K562 (cell line): ENCODE measurements around the gene MAST4. TPM values are rescaled to one million over a fixed set of nuclear protein-coding genes. Genes with fewer than 3 reads are reported as not detected.

Source experiments
- ATAC-seq: fragments of 200-7000 bp; cut with Tn5 transposase; 3 replicates; pipeline ENCODE4 v1.9.1; 2020; ENCODE audit warnings: moderate library complexity
- BruUV-seq: library from RNA; stranded (reverse); fragments of 400-500 nt; replicated peaks from 2 replicates; lab custom pipeline; 2021; lab: Mats Ljungman, UMichigan
- CTCF ChIA-PET: fragments of 300-600 bp; formaldehyde crosslinking; extraction: SDS; loops from one replicate; lab custom pipeline; 2021; ENCODE audit warnings: low intra/inter-chr PET ratio; lab: Yijun Ruan, JAX
- POLR2A ChIA-PET: fragments of 300-600, 350-650 bp; sonication (Branson Sonifier 250); formaldehyde crosslinking; extraction: SDS; loops from one replicate; lab custom pipeline; 2021; ENCODE audit warnings: antibody characterized with exemption, inconsistent platforms; lab: Yijun Ruan, JAX
- DNase-seq, 4 experiments: peaks; one replicate each; pipeline versions ENCODE4 v3.0.0 to v3.0.0-alpha.2; 2011 to 2018; ENCODE audit warnings: low spot score in 3 of 4, mixed read lengths in 3 of 4; ENCODE audit errors: extremely low read depth in 1 of 4
- FAIRE-seq: peaks from 2 replicates; lab custom pipeline; 2011; peaks lifted over from hg19 to GRCh38; lab: Jason Lieb, UNC
- H2AFZ ChIP-seq: 2 replicates; pipeline ENCODE4 v1.6.0; 2011; ENCODE audit warnings: low read depth, low read length, control low read depth, inconsistent platforms
- H3K27ac ChIP-seq: fragments of 200-600 bp; 3 replicates; pipeline ENCODE4 v1.8.0; 2011; ENCODE audit warnings: low read depth, mild to moderate bottlenecking, control low read depth, inconsistent platforms, low read length, moderate library complexity, mixed read lengths; ENCODE audit errors: extremely low read depth
- H3K27me3 ChIP-seq, 2 experiments: fragments of 300-600 bp in 1 of 2; 2 replicates in 1 of 2; 3 replicates in 1 of 2; pipeline versions ENCODE4 v1.6.0 to v1.8.0; 2011; ENCODE audit warnings: inconsistent platforms in 2 of 2, low read length in 2 of 2, mild to moderate bottlenecking in 1 of 2, mixed read lengths in 1 of 2, moderate library complexity in 1 of 2; ENCODE audit not compliant: control insufficient read depth in 2 of 2, insufficient read depth in 2 of 2
- H3K36me3 ChIP-seq: fragments of 300-600 bp; 3 replicates; pipeline ENCODE4 v1.8.0; 2011; ENCODE audit warnings: mild to moderate bottlenecking, low read length, inconsistent platforms; ENCODE audit not compliant: control insufficient read depth, insufficient read depth
- H3K4me1 ChIP-seq, 2 experiments: fragments of 200-600 bp in 1 of 2; replicated peaks in 1 of 2; 2 replicates in 1 of 2; 3 replicates in 1 of 2; pipeline versions ENCODE4 v1.5.1 to v1.8.0; 2011; ENCODE audit warnings: inconsistent platforms in 2 of 2, low read length in 2 of 2, mild to moderate bottlenecking in 1 of 2, mixed read lengths in 1 of 2, moderate library complexity in 1 of 2; ENCODE audit not compliant: control insufficient read depth in 2 of 2, insufficient read depth in 2 of 2
- H3K4me2 ChIP-seq: 2 replicates; pipeline ENCODE4 v1.6.1; 2011; ENCODE audit warnings: low read length, control low read depth, inconsistent platforms, mixed read lengths; ENCODE audit not compliant: insufficient read depth
- H3K4me3 ChIP-seq: fragments of 200-600 bp; sonication (generic), shearing (Covaris generic); 2 replicates; pipeline ENCODE4 v1.5.1; 2016; ENCODE audit warnings: control low read depth, inconsistent platforms
- H3K79me2 ChIP-seq: fragments of 200-600 bp; 3 replicates; pipeline ENCODE4 v1.8.0; 2011; ENCODE audit warnings: low read length, inconsistent platforms; ENCODE audit not compliant: control insufficient read depth, insufficient read depth
- H3K9ac ChIP-seq, 2 experiments: 2 replicates each; pipeline versions ENCODE4 v1.6.0 to v1.6.1; 2011; ENCODE audit warnings: low read depth in 2 of 2, low read length in 2 of 2, control low read depth in 1 of 2, inconsistent platforms in 1 of 2, mild to moderate bottlenecking in 1 of 2, mixed read lengths in 1 of 2; ENCODE audit not compliant: insufficient read depth in 1 of 2
- H3K9me1 ChIP-seq: one replicate; pipeline ENCODE4 v1.6.0; 2011; ENCODE audit warnings: inconsistent platforms, mild to moderate bottlenecking, low read length, moderate library complexity; ENCODE audit not compliant: control insufficient read depth, insufficient read depth
- H3K9me3 ChIP-seq: replicated peaks from 2 replicates; pipeline ENCODE4 v1.5.1; 2011; ENCODE audit warnings: low read depth, low read length, inconsistent platforms; ENCODE audit not compliant: control insufficient read depth, insufficient read depth
- H4K20me1 ChIP-seq: replicated peaks from 2 replicates; pipeline ENCODE4 v1.6.1; 2011; ENCODE audit warnings: low read length, inconsistent platforms, mixed read lengths; ENCODE audit not compliant: control insufficient read depth, insufficient read depth
- BACH1 ChIP-seq: fragments of 200-800 bp; sonication (Bioruptor generic); IDR thresholded peaks from 2 replicates; pipeline ENCODE4 v1.6.1; 2016; ENCODE audit warnings: missing genetic modification characterization, missing compliant biosample characterization
- CEBPB ChIP-seq: fragments of 450-650 bp; IDR thresholded peaks from 2 replicates; pipeline ENCODE4 v1.6.1; 2016; ENCODE audit warnings: missing genetic modification characterization, missing compliant biosample characterization
- CEBPG ChIP-seq, 3 experiments: fragments of 200-800 bp in 1 of 3; sonication (Bioruptor generic) in 1 of 3; sonication (generic) in 1 of 3; formaldehyde crosslinking in 1 of 3; IDR thresholded peaks in 2 of 3; conservative IDR thresholded peaks in 1 of 3; 2 replicates each; pipeline versions ENCODE4 v1.6.1 to v1.8.0; 2016 to 2022; ENCODE audit warnings: missing compliant biosample characterization in 2 of 3, missing genetic modification characterization in 2 of 3, mild to moderate bottlenecking in 1 of 3, missing genetic modification reagents in 1 of 3
- ERF ChIP-seq: fragments of 450-650 bp; formaldehyde crosslinking; IDR thresholded peaks from 2 replicates; pipeline ENCODE4 v1.4.0; 2020; ENCODE audit warnings: mild to moderate bottlenecking, mixed read lengths
- MAZ ChIP-seq, 2 experiments: fragments of 450-650 bp in 1 of 2; sonication (generic) in 1 of 2; formaldehyde crosslinking; IDR thresholded peaks in 1 of 2; conservative IDR thresholded peaks in 1 of 2; 2 replicates each; pipeline versions ENCODE4 v1.4.0 to v1.5.0; 2020; ENCODE audit warnings: mild to moderate bottlenecking in 1 of 2, missing genetic modification reagents in 1 of 2
- SPI1 ChIP-seq: IDR thresholded peaks from 2 replicates; pipeline ENCODE4 v1.6.1; 2011; ENCODE audit warnings: low read depth, low read length, control low read depth, borderline replicate concordance
- XRCC3 ChIP-seq: fragments of 450-650 bp; IDR thresholded peaks from 2 replicates; pipeline ENCODE4 v1.6.1; 2017; ENCODE audit warnings: mild to moderate bottlenecking, moderate library complexity
- ZNF124 ChIP-seq: sonication (generic); formaldehyde crosslinking; IDR thresholded peaks from 2 replicates; pipeline ENCODE4 v1.8.1; 2022; ENCODE audit warnings: missing genetic modification reagents
- ZNF444 ChIP-seq: fragments of 250-450 bp; sonication (Bioruptor Pico); IDR thresholded peaks from 2 replicates; pipeline ENCODE4 v1.4.0; 2020; ENCODE audit warnings: mild to moderate bottlenecking, moderate library complexity
- WGBS: fragments of 100-300 bp; shearing (Covaris generic); methylation state at CpG from one replicate; pipeline ENCODE4 v1.1.6; 2016; ENCODE audit warnings: low coverage, mixed read lengths; ENCODE audit not compliant: insufficient coverage; ENCODE audit errors: missing lambda C conversion rate; 5-methylcytosine and 5-hydroxymethylcytosine counted together
- in situ Hi-C: fragments of 300-500 bp; cut with MboI; formaldehyde crosslinking; loops from 4 replicates; pipeline ENCODE4 v1.15.0; 2018; ENCODE audit warnings: inconsistent platforms, mixed read lengths
- intact Hi-C: fragments of 100-400 bp; cut with micrococcal nuclease; formaldehyde crosslinking; loops from 2 replicates; pipeline ENCODE4 v1.14.2; 2022
- polyA plus RNA-seq, 8 experiments: library from polyadenylated mRNA; depleted of rRNA in 4 of 8; stranded (reverse) in 5 of 8; unstranded in 3 of 8; fragments of >200 nt; fragmentation: Nextera tagmentation in 2 of 8; fragmentation: Illumina TruSeq in 1 of 8; extraction: Ambion mirVana in 2 of 8; extraction: Trizol in 1 of 8; gene quantifications; 2 replicates each; pipeline versions ENCODE4 v1.2.1 to v1.2.3, GENCODE V29; 2011 to 2014; ENCODE audit warnings: inconsistent platforms in 1 of 8, missing spikeins in 1 of 8
- total RNA-seq, 7 experiments: library from RNA; depleted of rRNA in 6 of 7; stranded (reverse); fragments of >200 nt in 6 of 7; fragmentation: Illumina TruSeq in 2 of 7; extraction: Trizol in 2 of 7; gene quantifications; 2 replicates each; pipeline versions ENCODE4 v1.2.1 to v1.2.3, GENCODE V29; 2011 to 2021; ENCODE audit warnings: low replicate concordance in 1 of 7
- TF ChIP-seq, protein P1 (sequence below): sonication (generic); formaldehyde crosslinking; IDR thresholded peaks from 2 replicates; pipeline ENCODE4 v1.8.0; 2022; ENCODE audit warnings: missing genetic modification reagents, mild to moderate bottlenecking, borderline replicate concordance
- TF ChIP-seq, protein P2 (sequence below): sonication (generic); formaldehyde crosslinking; IDR thresholded peaks from 2 replicates; pipeline ENCODE4 v1.8.0; 2022; ENCODE audit warnings: missing genetic modification reagents, mild to moderate bottlenecking, moderate library complexity, borderline replicate concordance
- TF ChIP-seq, protein P3 (sequence below): fragments of 250-450 bp; sonication (Bioruptor Pico); IDR thresholded peaks from 2 replicates; pipeline ENCODE4 v1.6.1; 2021; ENCODE audit warnings: mild to moderate bottlenecking

The MAST4 gene
- total and polyA plus RNA-seq, 9 of the 15 experiments (the other 6 are each of a cell fraction or from before 2014, with no cell fraction given): 0.88 to 10.1 (median 5.2) TPM

DNA sequence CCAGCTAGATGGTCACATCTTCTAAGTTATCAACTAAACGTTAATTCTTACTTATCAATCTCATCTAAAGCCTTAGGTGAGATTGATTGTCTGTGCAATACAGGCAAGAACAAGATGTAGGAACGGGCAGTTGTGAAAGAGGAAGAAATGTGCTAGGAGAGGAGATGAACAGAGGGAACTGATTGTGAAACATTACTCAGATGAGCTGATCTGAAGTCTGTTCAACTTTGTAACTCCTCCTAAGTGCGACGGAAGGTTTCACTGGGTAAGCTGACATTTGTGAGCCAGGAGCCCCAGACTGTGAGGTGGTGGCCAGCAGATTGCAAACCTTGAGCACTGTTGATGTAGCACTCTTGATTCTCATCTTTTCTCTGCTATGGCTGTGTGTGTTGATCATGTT lies 396.4 kb downstream of the MAST4 start:
- no TSS peak for BruUV-seq
- H2AFZ ChIP-seq: no peak overlapping the region
- H3K9ac ChIP-seq: no peak overlapping the region
- H3K27ac ChIP-seq: no peak overlapping the region
- ChIA-PET CTCF (no interaction called here), POLR2A (interaction anchor here (0.6 kb wide), 1 partner anchor 47 kb away, joined by 3 read pairs; no protein-coding TSS in a partner anchor)
- intact Hi-C loops (no loop called here), in situ Hi-C loops (loop anchor here (10.0 kb wide), 2 partner anchors 152 to 222 kb away; no protein-coding TSS in a partner anchor)
- H4K20me1 ChIP-seq: no peaks in the 10 kb centered on the region
- no peaks in the 10 kb centered on the region for H3K79me2 ChIP-seq
- no peak overlapping the region for H3K4me3 ChIP-seq
- FAIRE-seq: no peak
- H3K9me1 ChIP-seq: no peaks in the 10 kb centered on the region
- H3K4me1 ChIP-seq: no peaks in the 10 kb centered on the region
- no peak for ATAC-seq
- peaks cover 0 to 9% of the 10 kb centered on the region in 2 experiments; a peak in 1 of 5 replicates for H3K27me3 ChIP-seq
- no peaks in the 10 kb centered on the region for H3K9me3 ChIP-seq
- no peak overlapping the region for H3K4me2 ChIP-seq
- WGBS: 1% methylated on average over 4 of the region's 4 CpGs
- no peak for TF ChIP-seq ERF (CRISPR knock-in tag)
- no peak for TF ChIP-seq BACH1 (tag)
- TF ChIP-seq CEBPB (tag): peak; percentile 82
- TF ChIP-seq CEBPG (CRISPR knock-in tag; IDR thresholded peaks at IDR 0.05): no peak
- TF ChIP-seq CEBPG (tag; conservative IDR thresholded peaks at IDR 0.05 in 1 of 2, IDR thresholded peaks at IDR 0.05 in 1 of 2): peak in 1 of 2 experiments; percentile 67; a peak in 2 of 4 replicates
- DNase-seq: no peak
- no peaks in the 10 kb centered on the region for H3K36me3 ChIP-seq

DNA sequence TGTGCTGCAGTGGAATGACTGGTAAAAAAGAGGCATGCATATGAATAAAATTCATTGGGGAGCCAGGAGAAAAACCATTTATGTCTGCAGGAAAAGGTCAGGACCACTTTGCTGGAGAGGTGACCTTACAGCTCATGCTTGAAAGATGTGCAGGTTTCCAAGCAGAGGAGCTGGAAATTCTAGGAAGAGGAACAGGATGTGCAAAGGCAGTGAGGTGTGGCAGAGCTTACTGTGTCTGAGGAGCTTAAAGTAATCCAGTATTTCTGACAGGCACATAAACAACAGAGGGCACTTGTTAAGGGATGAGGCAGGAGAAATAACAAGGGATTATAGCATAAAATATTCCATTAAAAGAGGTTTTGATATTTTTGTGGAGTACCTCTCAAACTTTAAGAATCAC lies 397.3 kb downstream of the MAST4 start:
- FAIRE-seq (no peak), DNase-seq (no peak), ATAC-seq (no peak)
- Histone ChIP-seq H2AFZ (no peak overlapping the region), H3K36me3 (no peaks in the 10 kb centered on the region), H3K4me1 (no peaks in the 10 kb centered on the region), H4K20me1 (no peaks in the 10 kb centered on the region), H3K9me1 (no peaks in the 10 kb centered on the region), H3K9me3 (no peaks in the 10 kb centered on the region), H3K27me3 (peaks cover 0 to 9% of the 10 kb centered on the region in 2 experiments; a peak in 1 of 5 replicates), H3K4me3 (no peak overlapping the region), H3K27ac (no peak overlapping the region), H3K79me2 (no peaks in the 10 kb centered on the region), H3K9ac (no peak overlapping the region), H3K4me2 (no peak overlapping the region)
- ChIA-PET POLR2A (interaction anchor here (1.2 kb wide), 1 partner anchor 12 kb away, joined by 5 read pairs; no protein-coding TSS in a partner anchor), CTCF (no interaction called here)
- BruUV-seq: no TSS peak
- in situ Hi-C loops: loop anchor here (10.0 kb wide), 2 partner anchors 151 to 221 kb away; no protein-coding TSS in a partner anchor
- intact Hi-C loops: no loop called here
- TF ChIP-seq, protein P1, sequence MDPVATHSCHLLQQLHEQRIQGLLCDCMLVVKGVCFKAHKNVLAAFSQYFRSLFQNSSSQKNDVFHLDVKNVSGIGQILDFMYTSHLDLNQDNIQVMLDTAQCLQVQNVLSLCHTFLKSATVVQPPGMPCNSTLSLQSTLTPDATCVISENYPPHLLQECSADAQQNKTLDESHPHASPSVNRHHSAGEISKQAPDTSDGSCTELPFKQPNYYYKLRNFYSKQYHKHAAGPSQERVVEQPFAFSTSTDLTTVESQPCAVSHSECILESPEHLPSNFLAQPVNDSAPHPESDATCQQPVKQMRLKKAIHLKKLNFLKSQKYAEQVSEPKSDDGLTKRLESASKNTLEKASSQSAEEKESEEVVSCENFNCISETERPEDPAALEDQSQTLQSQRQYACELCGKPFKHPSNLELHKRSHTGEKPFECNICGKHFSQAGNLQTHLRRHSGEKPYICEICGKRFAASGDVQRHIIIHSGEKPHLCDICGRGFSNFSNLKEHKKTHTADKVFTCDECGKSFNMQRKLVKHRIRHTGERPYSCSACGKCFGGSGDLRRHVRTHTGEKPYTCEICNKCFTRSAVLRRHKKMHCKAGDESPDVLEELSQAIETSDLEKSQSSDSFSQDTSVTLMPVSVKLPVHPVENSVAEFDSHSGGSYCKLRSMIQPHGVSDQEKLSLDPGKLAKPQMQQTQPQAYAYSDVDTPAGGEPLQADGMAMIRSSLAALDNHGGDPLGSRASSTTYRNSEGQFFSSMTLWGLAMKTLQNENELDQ: no peak
- TF ChIP-seq, protein P2, sequence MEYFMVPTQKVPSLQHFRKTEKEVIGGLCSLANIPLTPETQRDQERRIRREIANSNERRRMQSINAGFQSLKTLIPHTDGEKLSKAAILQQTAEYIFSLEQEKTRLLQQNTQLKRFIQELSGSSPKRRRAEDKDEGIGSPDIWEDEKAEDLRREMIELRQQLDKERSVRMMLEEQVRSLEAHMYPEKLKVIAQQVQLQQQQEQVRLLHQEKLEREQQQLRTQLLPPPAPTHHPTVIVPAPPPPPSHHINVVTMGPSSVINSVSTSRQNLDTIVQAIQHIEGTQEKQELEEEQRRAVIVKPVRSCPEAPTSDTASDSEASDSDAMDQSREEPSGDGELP (CRISPR knock-in tag): no peak
- TF ChIP-seq SPI1 (no peak), ZNF444 (CRISPR knock-in tag) (no peak), ZNF124 (no peak), XRCC3 (no peak), MAZ (CRISPR knock-in tag; conservative IDR thresholded peaks at IDR 0.05 in 1 of 2, IDR thresholded peaks at IDR 0.05 in 1 of 2) (no peak)
- TF ChIP-seq, protein P3, sequence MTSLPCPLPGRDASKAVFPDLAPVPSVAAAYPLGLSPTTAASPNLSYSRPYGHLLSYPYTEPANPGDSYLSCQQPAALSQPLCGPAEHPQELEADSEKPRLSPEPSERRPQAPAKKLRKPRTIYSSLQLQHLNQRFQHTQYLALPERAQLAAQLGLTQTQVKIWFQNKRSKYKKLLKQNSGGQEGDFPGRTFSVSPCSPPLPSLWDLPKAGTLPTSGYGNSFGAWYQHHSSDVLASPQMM: no peak
